ENCODE data around the gene YEATS4. TPM values are rescaled to one million over a fixed set of nuclear protein-coding genes. Genes with fewer than 3 reads are reported as not detected.

Gene YEATS4
- total RNA-seq, 1 experiment from 2014 or later: 37.1 TPM

GRCh38 chr12:69430942-69431590 lies 71.5 kb downstream of the YEATS4 start (continued):
- TF ChIP-seq FOXJ3 (CRISPR knock-in tag; IDR thresholded peaks at IDR 0.05; ENCODE audit: borderline replicate concordance) (no peak), ZBTB21 (CRISPR knock-in tag; IDR thresholded peaks at IDR 0.05; ENCODE audit: borderline replicate concordance) (no peak), ZSCAN18 (CRISPR knock-in tag; IDR thresholded peaks at IDR 0.05) (no peak), CBFB (CRISPR knock-in tag; IDR thresholded peaks at IDR 0.05; ENCODE audit: low read depth) (no peak)
- TF ChIP-seq, protein P1, sequence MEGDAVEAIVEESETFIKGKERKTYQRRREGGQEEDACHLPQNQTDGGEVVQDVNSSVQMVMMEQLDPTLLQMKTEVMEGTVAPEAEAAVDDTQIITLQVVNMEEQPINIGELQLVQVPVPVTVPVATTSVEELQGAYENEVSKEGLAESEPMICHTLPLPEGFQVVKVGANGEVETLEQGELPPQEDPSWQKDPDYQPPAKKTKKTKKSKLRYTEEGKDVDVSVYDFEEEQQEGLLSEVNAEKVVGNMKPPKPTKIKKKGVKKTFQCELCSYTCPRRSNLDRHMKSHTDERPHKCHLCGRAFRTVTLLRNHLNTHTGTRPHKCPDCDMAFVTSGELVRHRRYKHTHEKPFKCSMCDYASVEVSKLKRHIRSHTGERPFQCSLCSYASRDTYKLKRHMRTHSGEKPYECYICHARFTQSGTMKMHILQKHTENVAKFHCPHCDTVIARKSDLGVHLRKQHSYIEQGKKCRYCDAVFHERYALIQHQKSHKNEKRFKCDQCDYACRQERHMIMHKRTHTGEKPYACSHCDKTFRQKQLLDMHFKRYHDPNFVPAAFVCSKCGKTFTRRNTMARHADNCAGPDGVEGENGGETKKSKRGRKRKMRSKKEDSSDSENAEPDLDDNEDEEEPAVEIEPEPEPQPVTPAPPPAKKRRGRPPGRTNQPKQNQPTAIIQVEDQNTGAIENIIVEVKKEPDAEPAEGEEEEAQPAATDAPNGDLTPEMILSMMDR (IDR thresholded peaks at IDR 0.05): no peak
- TF ChIP-seq, protein P2, sequence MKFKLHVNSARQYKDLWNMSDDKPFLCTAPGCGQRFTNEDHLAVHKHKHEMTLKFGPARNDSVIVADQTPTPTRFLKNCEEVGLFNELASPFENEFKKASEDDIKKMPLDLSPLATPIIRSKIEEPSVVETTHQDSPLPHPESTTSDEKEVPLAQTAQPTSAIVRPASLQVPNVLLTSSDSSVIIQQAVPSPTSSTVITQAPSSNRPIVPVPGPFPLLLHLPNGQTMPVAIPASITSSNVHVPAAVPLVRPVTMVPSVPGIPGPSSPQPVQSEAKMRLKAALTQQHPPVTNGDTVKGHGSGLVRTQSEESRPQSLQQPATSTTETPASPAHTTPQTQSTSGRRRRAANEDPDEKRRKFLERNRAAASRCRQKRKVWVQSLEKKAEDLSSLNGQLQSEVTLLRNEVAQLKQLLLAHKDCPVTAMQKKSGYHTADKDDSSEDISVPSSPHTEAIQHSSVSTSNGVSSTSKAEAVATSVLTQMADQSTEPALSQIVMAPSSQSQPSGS (CRISPR knock-in tag; IDR thresholded peaks at IDR 0.05; ENCODE audit: borderline replicate concordance, low read depth): no peak

DNA sequence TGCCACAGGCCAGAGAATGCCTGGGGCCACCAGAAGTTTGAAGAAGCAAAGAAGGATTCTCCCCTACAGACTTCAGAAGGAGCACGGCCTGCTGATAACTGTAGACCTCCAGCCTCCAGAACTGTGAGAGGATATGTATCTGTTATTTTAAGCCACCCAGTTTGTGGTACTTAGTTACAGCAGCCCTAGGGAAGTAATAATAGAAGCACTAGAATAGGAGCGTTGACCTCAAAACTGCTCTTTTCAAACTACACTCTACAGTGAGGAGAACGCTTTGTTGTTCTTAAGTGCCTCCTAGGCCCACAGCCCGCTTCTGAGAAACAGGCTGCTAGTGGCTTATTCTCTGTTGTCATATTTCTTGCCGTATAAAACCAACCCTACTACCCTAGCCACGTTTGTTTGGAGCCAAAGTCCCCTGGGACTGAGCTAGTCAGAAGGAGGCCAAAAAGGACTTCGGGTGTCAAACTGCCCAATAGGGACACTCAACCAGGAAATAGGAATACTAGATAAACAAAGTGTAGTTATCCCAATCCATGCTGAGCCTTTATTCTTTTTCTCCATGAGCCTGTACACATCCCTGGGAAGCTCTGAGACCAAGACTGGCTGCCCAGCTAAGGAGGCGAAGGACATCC lies 72.2 kb downstream of the YEATS4 start:
- ChIA-PET CTCF (no interaction called here), POLR2A (no interaction called here)
- no peaks in the 10 kb centered on the region for H3K9me3 Mint-ChIP-seq
- no peak for ATAC-seq
- H3K27ac Mint-ChIP-seq: no peak overlapping the region
- H3K4me3 Mint-ChIP-seq: no peak overlapping the region
- no peaks in the 10 kb centered on the region for H3K27me3 Mint-ChIP-seq (ENCODE audit: low read depth)
- no peak for DNase-seq (ENCODE audit: low spot score)
- no peaks in the 10 kb centered on the region for H3K36me3 Mint-ChIP-seq
- TF ChIP-seq, protein P3, sequence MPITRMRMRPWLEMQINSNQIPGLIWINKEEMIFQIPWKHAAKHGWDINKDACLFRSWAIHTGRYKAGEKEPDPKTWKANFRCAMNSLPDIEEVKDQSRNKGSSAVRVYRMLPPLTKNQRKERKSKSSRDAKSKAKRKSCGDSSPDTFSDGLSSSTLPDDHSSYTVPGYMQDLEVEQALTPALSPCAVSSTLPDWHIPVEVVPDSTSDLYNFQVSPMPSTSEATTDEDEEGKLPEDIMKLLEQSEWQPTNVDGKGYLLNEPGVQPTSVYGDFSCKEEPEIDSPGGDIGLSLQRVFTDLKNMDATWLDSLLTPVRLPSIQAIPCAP (CRISPR knock-in tag; IDR thresholded peaks at IDR 0.05): no peak
- TF ChIP-seq, protein P4, sequence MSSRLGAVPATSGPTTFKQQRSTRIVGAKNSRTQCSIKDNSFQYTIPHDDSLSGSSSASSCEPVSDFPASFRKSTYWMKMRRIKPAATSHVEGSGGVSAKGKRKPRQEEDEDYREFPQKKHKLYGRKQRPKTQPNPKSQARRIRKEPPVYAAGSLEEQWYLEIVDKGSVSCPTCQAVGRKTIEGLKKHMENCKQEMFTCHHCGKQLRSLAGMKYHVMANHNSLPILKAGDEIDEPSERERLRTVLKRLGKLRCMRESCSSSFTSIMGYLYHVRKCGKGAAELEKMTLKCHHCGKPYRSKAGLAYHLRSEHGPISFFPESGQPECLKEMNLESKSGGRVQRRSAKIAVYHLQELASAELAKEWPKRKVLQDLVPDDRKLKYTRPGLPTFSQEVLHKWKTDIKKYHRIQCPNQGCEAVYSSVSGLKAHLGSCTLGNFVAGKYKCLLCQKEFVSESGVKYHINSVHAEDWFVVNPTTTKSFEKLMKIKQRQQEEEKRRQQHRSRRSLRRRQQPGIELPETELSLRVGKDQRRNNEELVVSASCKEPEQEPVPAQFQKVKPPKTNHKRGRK (CRISPR knock-in tag; IDR thresholded peaks at IDR 0.05; ENCODE audit: borderline replicate concordance): no peak
- TF ChIP-seq, protein P5, sequence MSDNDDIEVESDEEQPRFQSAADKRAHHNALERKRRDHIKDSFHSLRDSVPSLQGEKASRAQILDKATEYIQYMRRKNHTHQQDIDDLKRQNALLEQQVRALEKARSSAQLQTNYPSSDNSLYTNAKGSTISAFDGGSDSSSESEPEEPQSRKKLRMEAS (CRISPR knock-in tag; IDR thresholded peaks at IDR 0.05): no peak
- TF ChIP-seq, protein P6, sequence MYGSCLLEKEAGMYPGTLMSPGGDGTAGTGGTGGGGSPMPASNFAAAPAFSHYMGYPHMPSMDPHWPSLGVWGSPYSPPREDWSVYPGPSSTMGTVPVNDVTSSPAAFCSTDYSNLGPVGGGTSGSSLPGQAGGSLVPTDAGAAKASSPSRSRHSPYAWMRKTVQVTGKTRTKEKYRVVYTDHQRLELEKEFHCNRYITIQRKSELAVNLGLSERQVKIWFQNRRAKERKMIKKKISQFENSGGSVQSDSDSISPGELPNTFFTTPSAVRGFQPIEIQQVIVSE (CRISPR knock-in tag; IDR thresholded peaks at IDR 0.05; ENCODE audit: borderline replicate concordance): no peak
- H3K4me1 Mint-ChIP-seq: no peaks in the 10 kb centered on the region; the same call in 1 of the 2 replicates

DNA sequence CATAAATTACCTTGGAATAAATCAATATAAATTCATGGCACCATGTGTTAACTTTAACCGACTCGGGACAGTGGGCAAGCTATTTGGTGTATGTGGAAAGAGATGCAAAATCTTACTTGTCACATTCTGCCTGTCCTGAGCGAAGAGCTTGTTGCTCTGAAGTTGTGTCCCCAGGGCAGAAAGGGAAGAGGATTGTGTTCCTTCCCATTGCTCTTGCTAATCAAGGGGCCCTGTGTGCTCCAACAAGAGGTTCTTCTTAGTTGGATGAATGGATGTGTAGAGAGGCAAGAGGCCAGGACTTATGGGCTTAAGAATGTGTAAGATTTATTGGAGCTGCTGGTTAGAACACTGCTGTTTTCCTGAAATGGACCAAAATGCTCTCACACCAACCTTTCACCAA lies 74.1 kb downstream of the YEATS4 start:
- no peak overlapping the region for H3K4me3 Mint-ChIP-seq
- ATAC-seq: no peak
- H3K9me3 Mint-ChIP-seq: no peaks in the 10 kb centered on the region
- H3K4me1 Mint-ChIP-seq: peaks cover 3% of the 10 kb centered on the region; the same call in 1 of the 2 replicates
- no peak overlapping the region for H3K27ac Mint-ChIP-seq
- ChIA-PET CTCF (interaction anchor here (0.8 to 1.0 kb wide), 2 partner anchors 26 to 146 kb away, joined by 3 to 4 read pairs; no protein-coding TSS in a partner anchor), POLR2A (no interaction called here)
- DNase-seq (ENCODE audit: low spot score): no peak
- no peaks in the 10 kb centered on the region for H3K36me3 Mint-ChIP-seq
- H3K27me3 Mint-ChIP-seq (ENCODE audit: low read depth): no peaks in the 10 kb centered on the region
- TF ChIP-seq, protein P7, sequence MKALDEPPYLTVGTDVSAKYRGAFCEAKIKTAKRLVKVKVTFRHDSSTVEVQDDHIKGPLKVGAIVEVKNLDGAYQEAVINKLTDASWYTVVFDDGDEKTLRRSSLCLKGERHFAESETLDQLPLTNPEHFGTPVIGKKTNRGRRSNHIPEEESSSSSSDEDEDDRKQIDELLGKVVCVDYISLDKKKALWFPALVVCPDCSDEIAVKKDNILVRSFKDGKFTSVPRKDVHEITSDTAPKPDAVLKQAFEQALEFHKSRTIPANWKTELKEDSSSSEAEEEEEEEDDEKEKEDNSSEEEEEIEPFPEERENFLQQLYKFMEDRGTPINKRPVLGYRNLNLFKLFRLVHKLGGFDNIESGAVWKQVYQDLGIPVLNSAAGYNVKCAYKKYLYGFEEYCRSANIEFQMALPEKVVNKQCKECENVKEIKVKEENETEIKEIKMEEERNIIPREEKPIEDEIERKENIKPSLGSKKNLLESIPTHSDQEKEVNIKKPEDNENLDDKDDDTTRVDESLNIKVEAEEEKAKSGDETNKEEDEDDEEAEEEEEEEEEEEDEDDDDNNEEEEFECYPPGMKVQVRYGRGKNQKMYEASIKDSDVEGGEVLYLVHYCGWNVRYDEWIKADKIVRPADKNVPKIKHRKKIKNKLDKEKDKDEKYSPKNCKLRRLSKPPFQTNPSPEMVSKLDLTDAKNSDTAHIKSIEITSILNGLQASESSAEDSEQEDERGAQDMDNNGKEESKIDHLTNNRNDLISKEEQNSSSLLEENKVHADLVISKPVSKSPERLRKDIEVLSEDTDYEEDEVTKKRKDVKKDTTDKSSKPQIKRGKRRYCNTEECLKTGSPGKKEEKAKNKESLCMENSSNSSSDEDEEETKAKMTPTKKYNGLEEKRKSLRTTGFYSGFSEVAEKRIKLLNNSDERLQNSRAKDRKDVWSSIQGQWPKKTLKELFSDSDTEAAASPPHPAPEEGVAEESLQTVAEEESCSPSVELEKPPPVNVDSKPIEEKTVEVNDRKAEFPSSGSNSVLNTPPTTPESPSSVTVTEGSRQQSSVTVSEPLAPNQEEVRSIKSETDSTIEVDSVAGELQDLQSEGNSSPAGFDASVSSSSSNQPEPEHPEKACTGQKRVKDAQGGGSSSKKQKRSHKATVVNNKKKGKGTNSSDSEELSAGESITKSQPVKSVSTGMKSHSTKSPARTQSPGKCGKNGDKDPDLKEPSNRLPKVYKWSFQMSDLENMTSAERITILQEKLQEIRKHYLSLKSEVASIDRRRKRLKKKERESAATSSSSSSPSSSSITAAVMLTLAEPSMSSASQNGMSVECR (CRISPR knock-in tag; IDR thresholded peaks at IDR 0.05; ENCODE audit: borderline replicate concordance): no peak
- TF ChIP-seq NFE2L1 (CRISPR knock-in tag; IDR thresholded peaks at IDR 0.05) (no peak), MYBL2 (CRISPR knock-in tag; IDR thresholded peaks at IDR 0.05) (no peak), NFYB (CRISPR knock-in tag; conservative IDR thresholded peaks at IDR 0.05; ENCODE audit: low read depth) (no peak), NR1H2 (CRISPR knock-in tag; IDR thresholded peaks at IDR 0.05) (no peak), PREB (CRISPR knock-in tag; IDR thresholded peaks at IDR 0.05; ENCODE audit: borderline replicate concordance) (no peak)
- TF ChIP-seq, protein P5 (CRISPR knock-in tag; IDR thresholded peaks at IDR 0.05): no peak
